Ascending aorta (tissue), 2 donors: Measurements from ENCODE around the gene GPR137. TPM values are rescaled to one million over a fixed set of nuclear protein-coding genes. Genes with fewer than 3 reads are reported as not detected.

ENCODE experiments used
- DNase-seq, 2 donors: peaks; one replicate each; pipeline ENCODE4 v3.0.0-alpha.2; 2019; ENCODE audit warnings: low spot score in 2 of 2
- H3K27ac ChIP-seq, 2 donors: fragments of 200-600 bp; sonication (generic); one replicate each; pipeline ENCODE4 v1.5.1; 2016 to 2017; ENCODE audit warnings: mild to moderate bottlenecking in 1 of 2
- H3K27me3 ChIP-seq: fragments of 200-600 bp; sonication (generic); one replicate; pipeline ENCODE4 v1.5.1; 2017
- H3K36me3 ChIP-seq, 2 donors: fragments of 200-600 bp; sonication (generic); one replicate each; pipeline ENCODE4 v1.5.1; 2016
- H3K4me1 ChIP-seq, 2 donors: fragments of 200-600 bp; sonication (generic); one replicate each; pipeline ENCODE4 v1.5.1; 2016 to 2017; ENCODE audit warnings: mild to moderate bottlenecking in 1 of 2
- H3K4me3 ChIP-seq, 2 donors: fragments of 200-600 bp; sonication (generic); one replicate each; pipeline ENCODE4 v1.5.1; 2016 to 2017; ENCODE audit warnings: mild to moderate bottlenecking in 1 of 2
- H3K9me3 ChIP-seq, 2 donors: fragments of 200-600 bp; sonication (generic); one replicate each; pipeline ENCODE4 v1.5.1; 2016
- intact Hi-C: fragments of 100-400 bp; cut with DNase I; formaldehyde crosslinking; loops from one replicate; pipeline ENCODE4 v1.15.1; 2023
- total RNA-seq: library from RNA; depleted of rRNA; stranded (reverse); fragments of >200 nt; gene quantifications from one replicate; pipeline ENCODE4 v1.1.0, GENCODE V29; 2016
- TF ChIP-seq, protein P1 (sequence below), 3 experiments: fragments of 200-600 bp in 2 of 3; fragments of 450-650 bp in 1 of 3; sonication (generic) in 2 of 3; IDR thresholded peaks; one replicate each; pipeline ENCODE4 v1.5.1; 2016 to 2019; ENCODE audit warnings: antibody characterized with exemption in 3 of 3, mild to moderate bottlenecking in 1 of 3, moderate library complexity in 1 of 3

Gene GPR137
- total RNA-seq, 1 donor from 2014 or later, result 3.9 TPM

DNA sequence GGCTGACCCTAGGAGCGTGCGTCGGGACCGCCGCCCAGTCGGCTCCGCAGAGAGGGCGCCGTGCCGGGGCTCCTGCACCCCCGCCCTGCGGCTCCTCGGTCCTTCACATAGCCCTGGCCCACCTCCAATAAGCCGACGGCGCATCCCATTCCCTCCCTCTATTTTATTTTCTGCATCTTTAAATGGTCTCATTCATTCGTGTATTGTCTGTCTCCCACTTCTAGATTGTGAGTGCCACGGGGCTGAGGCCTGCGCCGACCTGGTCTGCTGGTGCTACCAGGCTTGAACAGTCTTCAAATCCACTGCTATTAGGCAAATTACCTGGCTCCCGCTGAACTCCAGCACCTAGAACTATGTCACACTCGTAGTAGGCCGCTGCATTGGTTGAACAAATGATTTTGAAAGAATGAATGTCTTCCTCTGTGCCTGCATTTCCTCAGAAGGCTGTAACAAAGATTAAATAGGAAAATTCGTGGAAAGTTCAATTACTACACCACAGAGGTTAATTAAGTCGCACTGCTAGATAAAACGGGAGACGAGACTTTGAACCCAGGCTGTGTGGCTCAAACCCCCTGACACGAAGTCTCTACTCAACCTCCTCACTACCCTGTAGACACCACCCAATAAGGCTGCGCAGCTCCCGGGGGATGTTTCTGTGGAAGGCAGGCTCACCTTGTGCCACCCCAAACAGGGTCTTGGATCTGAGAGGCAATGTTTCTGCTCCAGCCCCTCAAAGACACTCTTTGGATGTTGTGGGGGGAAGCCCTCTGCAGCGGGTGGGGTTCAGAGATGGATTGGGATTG lies 37.7 kb upstream of the GPR137 start:
- DNase-seq, result no peak
- Histone ChIP-seq H3K27me3 (no peaks in the 10 kb centered on the region), H3K4me3 (peak overlapping the region; percentile 68 to 79), H3K27ac (peak overlapping the region; percentile 75 to 83), H3K36me3 (peaks cover 11 to 13% of the 10 kb centered on the region in 2 donors), H3K4me1 (peaks cover 20 to 28% of the 10 kb centered on the region in 2 donors), H3K9me3 (no peaks in the 10 kb centered on the region)
- TF ChIP-seq, protein P1, sequence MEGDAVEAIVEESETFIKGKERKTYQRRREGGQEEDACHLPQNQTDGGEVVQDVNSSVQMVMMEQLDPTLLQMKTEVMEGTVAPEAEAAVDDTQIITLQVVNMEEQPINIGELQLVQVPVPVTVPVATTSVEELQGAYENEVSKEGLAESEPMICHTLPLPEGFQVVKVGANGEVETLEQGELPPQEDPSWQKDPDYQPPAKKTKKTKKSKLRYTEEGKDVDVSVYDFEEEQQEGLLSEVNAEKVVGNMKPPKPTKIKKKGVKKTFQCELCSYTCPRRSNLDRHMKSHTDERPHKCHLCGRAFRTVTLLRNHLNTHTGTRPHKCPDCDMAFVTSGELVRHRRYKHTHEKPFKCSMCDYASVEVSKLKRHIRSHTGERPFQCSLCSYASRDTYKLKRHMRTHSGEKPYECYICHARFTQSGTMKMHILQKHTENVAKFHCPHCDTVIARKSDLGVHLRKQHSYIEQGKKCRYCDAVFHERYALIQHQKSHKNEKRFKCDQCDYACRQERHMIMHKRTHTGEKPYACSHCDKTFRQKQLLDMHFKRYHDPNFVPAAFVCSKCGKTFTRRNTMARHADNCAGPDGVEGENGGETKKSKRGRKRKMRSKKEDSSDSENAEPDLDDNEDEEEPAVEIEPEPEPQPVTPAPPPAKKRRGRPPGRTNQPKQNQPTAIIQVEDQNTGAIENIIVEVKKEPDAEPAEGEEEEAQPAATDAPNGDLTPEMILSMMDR (IDR thresholded peaks at IDR 0.05), result no peak
- intact Hi-C loops, result no loop called here

DNA sequence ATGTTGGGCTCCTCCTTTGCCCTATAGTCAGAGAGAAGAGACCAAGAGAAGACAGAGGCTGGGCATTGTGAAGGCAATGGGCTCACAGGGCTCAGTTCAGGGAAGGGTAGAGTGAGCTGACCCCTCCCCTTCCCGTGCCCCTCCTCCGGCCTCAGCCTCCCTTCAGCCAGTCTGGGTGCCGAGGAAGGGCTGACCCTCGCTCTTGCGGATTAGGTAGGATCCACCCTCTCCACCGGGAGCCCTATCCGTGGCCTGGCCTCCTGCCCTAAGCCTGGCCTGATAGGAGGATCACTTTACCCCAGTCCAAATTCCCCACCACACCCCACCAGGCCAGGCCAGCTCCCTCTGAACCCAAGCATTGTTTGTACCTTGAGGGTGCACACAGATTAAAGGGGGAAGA lies 37.1 kb upstream of the GPR137 start:
- Histone ChIP-seq H3K9me3 (no peaks in the 10 kb centered on the region), H3K4me3 (no peak overlapping the region), H3K27me3 (no peaks in the 10 kb centered on the region), H3K36me3 (peaks cover 6 to 9% of the 10 kb centered on the region in 2 donors), H3K4me1 (peaks cover 22 to 30% of the 10 kb centered on the region in 2 donors), H3K27ac (no peak overlapping the region)
- TF ChIP-seq, protein P1 (IDR thresholded peaks at IDR 0.05), result no peak
- no peak for DNase-seq
- intact Hi-C loops, result no loop called here

DNA sequence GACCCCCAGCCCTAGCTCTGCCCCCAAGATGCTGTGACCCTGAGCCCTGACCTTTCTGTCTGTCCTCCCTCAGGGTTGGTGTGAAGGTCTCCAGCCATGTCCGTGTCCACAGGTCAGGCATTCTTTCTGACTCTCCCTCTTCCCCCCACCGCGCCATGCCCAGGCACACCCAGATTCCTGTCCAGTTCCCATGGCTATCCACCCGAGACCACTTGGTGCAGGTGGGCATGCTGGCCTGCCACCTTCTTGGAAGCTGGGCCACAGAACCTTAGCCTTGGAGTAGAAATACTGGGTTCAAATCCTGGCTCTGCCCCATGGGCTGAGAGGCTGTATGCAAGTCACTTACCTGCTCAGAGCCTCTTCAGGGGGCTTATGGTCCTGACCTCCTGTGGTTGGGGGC lies 36.6 kb upstream of the GPR137 start:
- Histone ChIP-seq H3K4me1 (peaks cover 22 to 34% of the 10 kb centered on the region in 2 donors), H3K27ac (no peak overlapping the region), H3K4me3 (no peak overlapping the region), H3K9me3 (no peaks in the 10 kb centered on the region), H3K36me3 (peaks cover 2 to 4% of the 10 kb centered on the region in 2 donors), H3K27me3 (no peaks in the 10 kb centered on the region)
- intact Hi-C loops, result no loop called here
- TF ChIP-seq, protein P1 (IDR thresholded peaks at IDR 0.05), result no peak
- no peak for DNase-seq

DNA sequence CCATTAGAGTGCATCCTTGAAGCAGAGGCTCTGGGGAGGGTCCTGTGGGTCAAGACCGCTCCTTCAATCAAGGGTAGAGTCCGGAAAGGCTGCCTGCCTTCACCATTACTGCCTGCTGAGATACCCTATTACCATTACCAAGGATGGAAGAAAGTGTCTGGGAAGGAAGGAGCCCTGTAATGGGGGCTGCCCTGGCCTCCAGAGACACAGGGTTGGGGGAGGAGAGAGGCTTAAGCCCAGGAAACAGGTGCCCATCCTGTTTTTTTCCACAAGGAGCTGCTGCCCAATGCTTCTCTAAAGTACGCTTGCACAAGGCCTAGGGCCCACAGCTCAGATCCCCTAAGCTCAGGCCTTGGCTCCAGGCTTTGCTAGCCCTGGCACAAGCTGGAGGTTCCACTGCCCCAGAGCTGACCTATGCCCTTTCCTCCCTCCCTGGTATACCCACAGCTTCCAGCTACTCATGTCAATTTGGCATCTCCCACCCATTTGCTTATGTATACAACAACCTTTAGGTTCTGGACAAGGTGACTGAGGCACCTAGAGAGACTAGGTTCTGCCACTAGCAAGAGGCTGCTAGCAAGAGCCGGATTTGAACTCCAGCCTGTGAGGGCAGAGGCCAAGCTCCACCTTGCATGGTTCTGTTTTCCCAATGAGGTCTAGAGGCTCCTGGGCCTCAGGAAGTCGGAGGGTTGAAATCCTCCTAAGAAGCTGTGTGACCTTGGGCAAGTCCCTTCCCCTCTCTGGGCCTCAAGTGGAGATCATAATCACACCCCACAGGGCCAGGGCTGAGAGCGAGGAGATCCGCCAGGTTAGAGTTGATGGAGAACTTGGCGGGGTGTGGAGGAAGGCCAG lies 35.9 kb upstream of the GPR137 start:
- TF ChIP-seq, protein P1 (IDR thresholded peaks at IDR 0.05), result no peak
- H3K27ac ChIP-seq, result no peak overlapping the region
- DNase-seq, result no peak
- intact Hi-C loops, result no loop called here
- H3K4me1 ChIP-seq, result peaks cover 22 to 32% of the 10 kb centered on the region in 2 donors
- H3K4me3 ChIP-seq, result no peak overlapping the region
- H3K27me3 ChIP-seq, result no peaks in the 10 kb centered on the region
- peaks cover 5 to 6% of the 10 kb centered on the region in 2 donors for H3K36me3 ChIP-seq
- no peaks in the 10 kb centered on the region for H3K9me3 ChIP-seq

DNA sequence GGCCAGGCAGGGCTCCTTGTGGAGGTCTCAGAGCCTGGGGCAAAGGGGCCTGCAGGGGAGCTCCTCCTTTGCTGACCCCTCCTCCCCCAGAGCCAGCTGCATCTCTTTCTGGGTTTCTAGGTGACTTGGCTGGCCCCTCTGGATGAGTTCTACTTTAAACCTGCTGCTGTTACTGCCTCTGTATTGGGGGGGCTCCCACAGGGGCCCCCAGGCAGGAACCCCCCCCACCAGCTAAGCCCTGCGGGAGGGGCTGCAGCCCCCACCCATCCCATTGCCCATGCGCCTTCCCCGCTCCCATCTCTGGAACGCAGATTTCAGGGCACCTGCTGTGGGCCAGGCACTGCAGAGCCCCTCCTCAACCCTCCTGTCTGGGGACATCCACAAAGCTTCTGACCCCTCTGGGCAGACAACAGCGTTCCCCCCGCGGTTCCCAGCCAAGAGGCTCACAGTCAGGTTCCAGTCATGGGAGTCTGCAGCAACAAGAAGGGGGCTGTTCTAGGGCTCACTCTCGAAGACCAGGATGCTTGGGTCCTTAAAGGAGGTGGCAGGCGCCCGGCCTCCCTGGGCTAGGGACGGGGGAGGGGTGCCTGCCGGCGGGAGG lies 35.1 kb upstream of the GPR137 start:
- no peak for DNase-seq
- H3K9me3 ChIP-seq, result no peaks in the 10 kb centered on the region
- peaks cover 19 to 29% of the 10 kb centered on the region in 2 donors for H3K4me1 ChIP-seq
- H3K36me3 ChIP-seq, result peaks cover 12 to 13% of the 10 kb centered on the region in 2 donors
- peak overlapping the region in 1 of 2 donors; percentile 20 for H3K27ac ChIP-seq
- intact Hi-C loops, result loop anchor here (1.0 kb wide), 2 partner anchors 19 to 54 kb away; no protein-coding TSS in a partner anchor
- no peaks in the 10 kb centered on the region for H3K27me3 ChIP-seq
- peak overlapping the region; percentile 74 to 86 for H3K4me3 ChIP-seq
- TF ChIP-seq, protein P1 (IDR thresholded peaks at IDR 0.05), result no peak
